GM12891 (cell line): ENCODE data around the gene IL4R.

ENCODE experiments used
- POLR2A ChIP-seq: IDR thresholded peaks from 2 replicates; pipeline ENCODE4 v1.6.1; 2011; ENCODE audit warnings: low read depth, low read length, control low read depth
- POLR2AphosphoS5 ChIP-seq: IDR thresholded peaks from 2 replicates; pipeline ENCODE4 v1.6.1; 2011; ENCODE audit warnings: low read depth, low read length, control low read depth
- TAF1 ChIP-seq: IDR thresholded peaks from 2 replicates; pipeline ENCODE4 v1.6.1; 2011; ENCODE audit warnings: low read depth, low read length, control low read depth

DNA sequence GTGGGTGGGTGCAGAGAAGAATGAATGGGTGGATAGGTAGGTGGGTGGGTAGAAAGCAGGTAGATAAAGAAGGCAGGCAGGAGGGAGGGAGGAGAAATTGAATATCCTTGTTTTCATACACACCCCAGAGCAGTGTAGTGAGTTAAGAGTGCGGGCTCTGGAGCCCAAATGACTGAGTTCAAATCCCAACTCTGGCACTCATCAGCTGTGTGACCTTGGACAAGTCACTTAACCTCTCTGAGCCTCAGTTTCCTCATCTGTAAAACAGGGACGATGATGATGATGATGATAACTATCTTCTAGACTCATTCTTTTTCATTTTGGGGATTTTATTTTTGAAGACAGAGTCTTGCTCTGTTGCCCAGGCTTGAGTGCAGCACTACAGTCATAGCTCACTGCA lies 86.2 kb downstream of the IL4R start:
- no peak for TF ChIP-seq TAF1
- no peak for TF ChIP-seq POLR2A
- TF ChIP-seq POLR2AphosphoS5: no peak
